CD1c-positive myeloid dendritic cell (primary cell): ENCODE results near the gene RPL41.
A peak's percentile ranks its signal among the peaks of the same experiment; 100 is the strongest.

Experiments
- DNase-seq: peaks from one replicate; pipeline ENCODE4 v3.0.0-alpha.2; 2016; ENCODE audit errors: extremely low spot score

The RPL41 gene

GRCh38 chr12:56127888-56128669, 11.6 kb downstream of the RPL41 start, which contains the start of gene ESYT1:
Gene ESYT1, plus strand, starts transcription at chr12:56128267. Its CDS starts 53 bp downstream, at chr12:56128320.
- DNase-seq, result peak; percentile 99

GRCh38 chr12:56128670-56129205, 12.3 kb downstream of the RPL41 start:
- peak; percentile 52 for DNase-seq

GRCh38 chr12:56129206-56129941, 12.9 kb downstream of the RPL41 start:
- DNase-seq, result peak; percentile 68

GRCh38 chr12:56129942-56130495, 13.6 kb downstream of the RPL41 start:
- DNase-seq, result no peak

- no peak for DNase-seq
Measured at GRCh38 chr12:56130876-56131275, 14.4 kb downstream of the RPL41 start.

GRCh38 chr12:56134897-56135296, 18.5 kb downstream of the RPL41 start:
- no peak for DNase-seq

GRCh38 chr12:56137853-56138571, 21.6 kb downstream of the RPL41 start:
- no peak for DNase-seq

- peak; percentile 30 for DNase-seq
Measured at GRCh38 chr12:56141946-56142784, 25.7 kb downstream of the RPL41 start.

- DNase-seq, result no peak
Measured at GRCh38 chr12:56143217-56143616, 26.8 kb downstream of the RPL41 start.

GRCh38 chr12:56143870-56144269, 27.4 kb downstream of the RPL41 start:
- DNase-seq, result no peak

- no peak for DNase-seq
Measured at GRCh38 chr12:56145217-56145616, 28.8 kb downstream of the RPL41 start.

- DNase-seq, result no peak
Measured at GRCh38 chr12:56146492-56147460, 30.3 kb downstream of the RPL41 start.

- peak; percentile 61 for DNase-seq
Measured at GRCh38 chr12:56150563-56150962, 34.1 kb downstream of the RPL41 start.

GRCh38 chr12:56151672-56152131, 35.3 kb downstream of the RPL41 start:
- DNase-seq, result peak; percentile 35

- DNase-seq, result peak; percentile 96
Measured at GRCh38 chr12:56152132-56152755, 35.8 kb downstream of the RPL41 start, which contains the start of gene MYL6B. Gene MYL6B, plus strand, starts transcription at chr12:56152587. Its CDS starts 1,332 bp downstream, at chr12:56153919.

GRCh38 chr12:56152756-56153677, 36.6 kb downstream of the RPL41 start:
- no peak for DNase-seq

GRCh38 chr12:56153678-56154065, 37.2 kb downstream of the RPL41 start:
- DNase-seq, result no peak

GRCh38 chr12:56154246-56154771, 37.9 kb downstream of the RPL41 start:
- DNase-seq, result no peak
